KMS-11 (cell line): ENCODE results near the gene MEP1A.
"Not testable (repeated sequence)": the region's sequence is repeated elsewhere in the genome, so short reads cannot be mapped to it uniquely, and the experiment has no call there.

Experiments used
- H2AFZ ChIP-seq: fragments of 200-600 bp; sonication (generic); 2 replicates; pipeline ENCODE4 v1.6.1; 2016; ENCODE audit warnings: antibody characterized with exemption, mixed run types, low read depth
- H3K27ac ChIP-seq: fragments of 200-600 bp; sonication (generic); 2 replicates; pipeline ENCODE4 v1.6.1; 2016; ENCODE audit warnings: mild to moderate bottlenecking, mixed run types
- H3K27me3 ChIP-seq: fragments of 200-600 bp; sonication (generic); 2 replicates; pipeline ENCODE4 v1.6.1; 2017; ENCODE audit warnings: mild to moderate bottlenecking, low read depth, mixed run types, moderate library complexity; ENCODE audit not compliant: insufficient read depth
- H3K36me3 ChIP-seq: fragments of 200-600 bp; sonication (generic); 2 replicates; pipeline ENCODE4 v1.6.1; 2017; ENCODE audit warnings: mild to moderate bottlenecking, mixed run types; ENCODE audit not compliant: insufficient read depth
- H3K4me1 ChIP-seq: fragments of 200-600 bp; sonication (generic); 2 replicates; pipeline ENCODE4 v1.6.1; 2016; ENCODE audit warnings: mild to moderate bottlenecking, low read depth, mixed run types; ENCODE audit not compliant: poor library complexity, severe bottlenecking
- H3K4me2 ChIP-seq: fragments of 200-600 bp; sonication (generic); 2 replicates; pipeline ENCODE4 v1.7.0; 2016; ENCODE audit warnings: mild to moderate bottlenecking, mixed run types
- H3K4me3 ChIP-seq: fragments of 200-600 bp; sonication (generic); IDR thresholded peaks from 2 replicates; pipeline ENCODE4 v1.6.1; 2017; ENCODE audit warnings: low read depth, low read length, mixed read lengths; ENCODE audit not compliant: insufficient read depth
- H3K79me2 ChIP-seq: fragments of 200-600 bp; sonication (generic); 2 replicates; pipeline ENCODE4 v1.6.1; 2016; ENCODE audit warnings: low read depth, mixed run types; ENCODE audit not compliant: insufficient read depth
- H3K9ac ChIP-seq: fragments of 200-600 bp; sonication (generic); 2 replicates; pipeline ENCODE4 v1.6.1; 2016; ENCODE audit warnings: mild to moderate bottlenecking, mixed run types
- H4K20me1 ChIP-seq: fragments of 200-600 bp; sonication (generic); 2 replicates; pipeline ENCODE4 v1.6.1; 2016; ENCODE audit warnings: mild to moderate bottlenecking, mixed run types; ENCODE audit not compliant: insufficient read depth
- TF ChIP-seq, protein P1 (sequence below): fragments of 200-600 bp; sonication (generic); conservative IDR thresholded peaks from 2 replicates; pipeline ENCODE4 v1.6.1; 2017; ENCODE audit warnings: low read depth, mild to moderate bottlenecking, antibody characterized with exemption, low read length, moderate library complexity, mixed read lengths

The MEP1A gene

DNA sequence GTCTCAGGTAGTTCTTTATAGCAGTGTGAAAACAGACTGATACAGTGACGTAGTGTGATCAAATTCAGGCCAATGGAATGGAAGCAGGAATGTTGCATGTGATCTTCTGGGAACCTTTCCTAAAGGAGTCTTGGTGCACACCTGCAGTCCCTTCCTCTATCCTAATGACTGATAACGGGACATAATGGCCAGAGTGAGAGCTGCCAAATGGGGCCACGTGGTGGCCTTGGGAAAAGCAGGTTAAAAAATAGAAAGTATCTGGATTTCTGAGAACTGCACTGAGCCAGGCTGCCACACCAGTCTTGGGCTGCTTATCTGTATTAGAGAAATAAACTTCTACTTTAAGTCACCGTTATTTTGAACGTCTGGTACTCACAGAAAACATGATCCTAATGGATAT lies 51.9 kb downstream of the MEP1A start:
- Histone ChIP-seq H4K20me1 (no peaks in the 10 kb centered on the region), H3K4me3 (no peak overlapping the region)

DNA sequence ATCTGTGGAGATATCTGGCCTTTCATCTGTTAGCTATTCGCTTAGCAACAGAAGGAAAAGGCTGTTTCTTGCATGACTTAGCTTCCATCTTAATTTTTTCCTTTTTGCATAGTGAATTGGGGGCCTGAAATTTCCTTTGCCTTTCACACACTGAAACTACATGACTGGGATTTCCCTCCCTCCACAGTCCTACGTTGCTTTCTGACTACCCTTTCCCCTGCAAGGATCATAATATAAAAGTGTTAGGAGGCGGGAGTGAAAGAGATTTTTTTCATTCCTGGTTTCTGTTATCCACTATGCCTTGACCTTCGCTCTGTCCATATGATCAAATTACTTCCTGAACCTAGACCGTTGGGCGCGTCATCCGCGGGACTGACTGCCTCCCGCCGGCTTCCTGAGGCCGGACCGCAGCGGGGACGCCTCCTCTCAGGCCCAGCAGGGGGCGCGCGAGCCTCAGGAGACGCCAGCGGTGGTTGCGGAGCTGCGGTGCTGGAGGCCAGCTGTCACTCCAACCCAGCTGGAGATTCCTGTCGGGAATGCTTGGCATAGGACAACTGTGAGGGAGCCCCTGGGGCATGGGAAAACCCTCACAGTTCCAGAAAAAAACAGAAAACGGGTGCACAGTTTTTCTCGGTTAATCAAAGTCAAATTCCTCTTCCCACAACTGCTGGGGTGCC lies 55.6 kb downstream of the MEP1A start:
- no peak overlapping the region for H3K4me3 ChIP-seq
- H4K20me1 ChIP-seq, result no peaks in the 10 kb centered on the region
- peak overlapping the region; percentile 38; the same call in 1 of the 2 replicates for H2AFZ ChIP-seq
- H3K27me3 ChIP-seq, result no peaks in the 10 kb centered on the region
- H3K36me3 ChIP-seq, result no peaks in the 10 kb centered on the region
- no peaks in the 10 kb centered on the region for H3K4me1 ChIP-seq
- H3K27ac ChIP-seq, result no peak overlapping the region
- H3K79me2 ChIP-seq, result no peaks in the 10 kb centered on the region
- no peak overlapping the region for H3K9ac ChIP-seq
- no peak overlapping the region for H3K4me2 ChIP-seq
- TF ChIP-seq, protein P1, sequence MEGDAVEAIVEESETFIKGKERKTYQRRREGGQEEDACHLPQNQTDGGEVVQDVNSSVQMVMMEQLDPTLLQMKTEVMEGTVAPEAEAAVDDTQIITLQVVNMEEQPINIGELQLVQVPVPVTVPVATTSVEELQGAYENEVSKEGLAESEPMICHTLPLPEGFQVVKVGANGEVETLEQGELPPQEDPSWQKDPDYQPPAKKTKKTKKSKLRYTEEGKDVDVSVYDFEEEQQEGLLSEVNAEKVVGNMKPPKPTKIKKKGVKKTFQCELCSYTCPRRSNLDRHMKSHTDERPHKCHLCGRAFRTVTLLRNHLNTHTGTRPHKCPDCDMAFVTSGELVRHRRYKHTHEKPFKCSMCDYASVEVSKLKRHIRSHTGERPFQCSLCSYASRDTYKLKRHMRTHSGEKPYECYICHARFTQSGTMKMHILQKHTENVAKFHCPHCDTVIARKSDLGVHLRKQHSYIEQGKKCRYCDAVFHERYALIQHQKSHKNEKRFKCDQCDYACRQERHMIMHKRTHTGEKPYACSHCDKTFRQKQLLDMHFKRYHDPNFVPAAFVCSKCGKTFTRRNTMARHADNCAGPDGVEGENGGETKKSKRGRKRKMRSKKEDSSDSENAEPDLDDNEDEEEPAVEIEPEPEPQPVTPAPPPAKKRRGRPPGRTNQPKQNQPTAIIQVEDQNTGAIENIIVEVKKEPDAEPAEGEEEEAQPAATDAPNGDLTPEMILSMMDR, result peak; percentile 72

More for the DNA sequence above, 51.9 kb downstream of the MEP1A start:
- H3K27me3 ChIP-seq, result no peaks in the 10 kb centered on the region
- no peak overlapping the region for H3K9ac ChIP-seq
- H3K79me2 ChIP-seq, result no peaks in the 10 kb centered on the region
- H3K4me2 ChIP-seq, result no peak overlapping the region
- H3K27ac ChIP-seq, result no peak overlapping the region
- H3K36me3 ChIP-seq, result no peaks in the 10 kb centered on the region
- TF ChIP-seq, protein P1, result no peak
- no peaks in the 10 kb centered on the region for H3K4me1 ChIP-seq
- no peak overlapping the region for H2AFZ ChIP-seq

DNA sequence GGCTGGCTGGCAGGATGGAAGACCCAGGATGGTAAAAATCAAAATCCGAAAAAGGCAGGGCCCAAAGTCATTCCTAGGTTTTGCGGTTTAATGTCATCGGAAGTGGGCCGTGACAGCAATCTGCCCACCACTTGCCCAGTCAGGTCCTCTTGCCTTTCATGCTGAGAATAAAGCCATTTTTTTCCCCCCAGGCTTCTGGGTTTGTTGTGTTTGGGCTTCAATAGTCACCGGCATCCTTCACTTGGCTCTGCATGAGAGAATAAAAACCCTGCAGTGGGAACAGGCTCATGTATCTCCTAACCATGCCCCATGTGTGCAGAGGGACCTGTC lies 56.1 kb downstream of the MEP1A start:
- Histone ChIP-seq H3K36me3 (no peaks in the 10 kb centered on the region), H3K27me3 (no peaks in the 10 kb centered on the region), H3K27ac (no peak overlapping the region), H3K9ac (no peak overlapping the region), H4K20me1 (no peaks in the 10 kb centered on the region), H2AFZ (no peak overlapping the region), H3K4me3 (no peak overlapping the region), H3K4me2 (no peak overlapping the region), H3K4me1 (no peaks in the 10 kb centered on the region), H3K79me2 (no peaks in the 10 kb centered on the region)
- TF ChIP-seq, protein P1, result no peak

DNA sequence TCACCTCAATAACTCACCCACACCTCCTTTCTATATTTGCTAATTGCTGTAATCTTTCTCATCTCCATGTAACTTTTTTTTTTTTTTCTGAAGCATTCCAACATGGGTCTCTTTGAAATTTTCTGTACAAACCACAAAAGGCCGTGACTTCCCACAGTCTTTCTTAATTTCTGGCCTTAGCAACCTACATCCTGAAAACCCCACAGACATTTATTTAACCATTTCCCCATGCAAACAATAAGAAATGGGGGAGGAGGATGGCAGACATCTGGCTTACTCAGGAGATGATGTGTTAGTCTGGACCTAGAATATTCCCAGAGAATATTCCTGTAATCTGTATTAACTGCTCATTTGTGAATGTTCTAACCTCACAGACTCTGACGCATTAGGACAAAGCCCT lies 57.6 kb downstream of the MEP1A start:
- H3K4me1 ChIP-seq, result no peaks in the 10 kb centered on the region
- no peaks in the 10 kb centered on the region for H4K20me1 ChIP-seq
- no peak overlapping the region for H3K4me3 ChIP-seq
- H3K36me3 ChIP-seq, result no peaks in the 10 kb centered on the region
- no peak overlapping the region for H2AFZ ChIP-seq
- no peak overlapping the region for H3K9ac ChIP-seq
- no peak overlapping the region for H3K27ac ChIP-seq
- TF ChIP-seq, protein P1, result no peak
- H3K4me2 ChIP-seq, result no peak overlapping the region
- no peaks in the 10 kb centered on the region for H3K27me3 ChIP-seq
- no peaks in the 10 kb centered on the region for H3K79me2 ChIP-seq

DNA sequence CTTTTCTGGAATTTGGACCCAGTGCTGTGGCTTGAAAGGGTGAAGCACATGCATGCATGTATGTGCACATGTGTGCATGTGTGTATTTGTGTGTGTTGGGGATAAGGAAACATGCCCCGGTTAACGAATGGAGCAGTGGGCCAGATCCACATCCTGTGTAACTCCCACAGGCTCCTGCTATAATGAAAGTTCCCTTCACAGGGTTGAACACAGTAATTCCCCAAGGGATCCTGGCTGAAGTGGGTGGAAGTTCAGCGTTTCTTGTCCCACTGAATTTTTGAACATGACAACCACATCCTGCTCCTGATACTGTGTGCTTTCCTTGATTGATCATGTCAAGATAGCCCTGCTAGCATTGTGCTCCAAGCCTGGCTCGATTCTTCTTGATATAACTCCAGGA lies 58.4 kb downstream of the MEP1A start:
- not testable (repeated sequence) for H3K9ac ChIP-seq, H3K79me2 ChIP-seq, H3K36me3 ChIP-seq, H3K27me3 ChIP-seq, H3K4me3 ChIP-seq, H4K20me1 ChIP-seq, H3K27ac ChIP-seq, H3K4me2 ChIP-seq, H2AFZ ChIP-seq, H3K4me1 ChIP-seq
